ELF-1 (cell line): ENCODE data around the gene STRN3.
"Not testable (repeated sequence)": the region's sequence is repeated elsewhere in the genome, so short reads cannot be mapped to it uniquely, and the experiment has no call there.

Experiments
- DNase-seq: peaks from one replicate; pipeline ENCODE4 v3.0.0-alpha.2; 2016; ENCODE audit warnings: low read depth, low spot score

Gene STRN3

GRCh38 chr14:31026077-31026449 lies at the start of gene STRN3:
STRN3 (minus strand) TSS chr14:31026379; CDS start chr14:31026185, 194 bp downstream.
- no peak for DNase-seq

- DNase-seq: no peak
These were observed 49.0 kb upstream of the STRN3 start for GRCh38 chr14:31075144-31075543.

- DNase-seq: no peak
These were observed 45.0 kb upstream of the STRN3 start for GRCh38 chr14:31071151-31071550.

- DNase-seq: peak; percentile 22
These were observed 44.3 kb upstream of the STRN3 start for GRCh38 chr14:31070431-31070830.

- no peak for DNase-seq
These were observed 43.2 kb upstream of the STRN3 start for GRCh38 chr14:31069343-31069742.

- no peak for DNase-seq
These were observed 42.1 kb upstream of the STRN3 start for GRCh38 chr14:31068235-31068634.

GRCh38 chr14:31062908-31063307 lies 36.7 kb upstream of the STRN3 start:
- DNase-seq: not testable (repeated sequence)

- peak; percentile 58 for DNase-seq
These were observed 34.2 kb upstream of the STRN3 start for GRCh38 chr14:31060253-31060875.

GRCh38 chr14:31059152-31059924 lies 33.2 kb upstream of the STRN3 start:
- DNase-seq: peak; percentile 47

- no peak for DNase-seq
These were observed 31.7 kb upstream of the STRN3 start for GRCh38 chr14:31057701-31058364.

GRCh38 chr14:31057035-31057434 lies 30.9 kb upstream of the STRN3 start:
- DNase-seq: no peak

- DNase-seq: not testable (repeated sequence)
These were observed 26.9 kb upstream of the STRN3 start for GRCh38 chr14:31052905-31053586.

GRCh38 chr14:31051511-31051910 lies 25.3 kb upstream of the STRN3 start:
- DNase-seq: no peak

GRCh38 chr14:31051023-31051422 lies 24.8 kb upstream of the STRN3 start:
- no peak for DNase-seq

- no peak for DNase-seq
These were observed 21.3 kb upstream of the STRN3 start for GRCh38 chr14:31047503-31047902.

GRCh38 chr14:31045501-31046080 lies 19.4 kb upstream of the STRN3 start:
- DNase-seq: no peak

GRCh38 chr14:31043379-31043778 lies 17.2 kb upstream of the STRN3 start:
- DNase-seq: no peak

- not testable (repeated sequence) for DNase-seq
These were observed 16.7 kb upstream of the STRN3 start for GRCh38 chr14:31042893-31043292.

GRCh38 chr14:31042300-31042699 lies 16.1 kb upstream of the STRN3 start:
- DNase-seq: no peak

GRCh38 chr14:31038521-31039166 lies 12.5 kb upstream of the STRN3 start:
- DNase-seq: no peak

GRCh38 chr14:31037709-31038221 lies 11.6 kb upstream of the STRN3 start:
- DNase-seq: no peak
